ENCODE results near the gene BFSP1. TPM values are rescaled to one million over a fixed set of nuclear protein-coding genes. Genes with fewer than 3 reads are reported as not detected.
A peak's percentile ranks its signal among the peaks of the same experiment; 100 is the strongest.

The BFSP1 gene
- total and polyA plus RNA-seq, 4 donors = 1.8 to 3.1 (median 2.4) TPM

GRCh38 chr20:17541996-17542395 is 10.8 kb upstream of the BFSP1 start:
- DNase-seq (ENCODE audit: low read depth in 4 of 6, low spot score in 6 of 6) = no peak
- 90% methylated on average over 4 of the region's 5 CpGs for WGBS (ENCODE audit: insufficient coverage)
- Histone ChIP-seq H3K4me1 (ENCODE audit: control insufficient read depth, insufficient read depth, low read length) (no peaks in the 10 kb centered on the region), H3K36me3 (ENCODE audit: control insufficient read depth, insufficient read depth, low read length) (no peaks in the 10 kb centered on the region), H3K27ac (ENCODE audit: low read depth, low read length) (no peak overlapping the region), H3K4me3 (ENCODE audit: low read depth, low read length) (no peak overlapping the region), H3K27me3 (ENCODE audit: control insufficient read depth, insufficient read depth, low read length) (no peaks in the 10 kb centered on the region), H3K9me3 (ENCODE audit: control insufficient read depth, insufficient read depth, low read length) (no peaks in the 10 kb centered on the region)

GRCh38 chr20:17541596-17541995 is 10.4 kb upstream of the BFSP1 start:
- 100% methylated on average over 1 of the region's 3 CpGs for WGBS (ENCODE audit: insufficient coverage)
- H3K36me3 ChIP-seq (ENCODE audit: control insufficient read depth, insufficient read depth, low read length) = no peaks in the 10 kb centered on the region
- no peaks in the 10 kb centered on the region for H3K27me3 ChIP-seq (ENCODE audit: control insufficient read depth, insufficient read depth, low read length)
- no peak for DNase-seq (ENCODE audit: low read depth in 4 of 6, low spot score in 6 of 6)
- no peak overlapping the region for H3K4me3 ChIP-seq (ENCODE audit: low read depth, low read length)
- H3K27ac ChIP-seq (ENCODE audit: low read depth, low read length) = no peak overlapping the region
- no peaks in the 10 kb centered on the region for H3K9me3 ChIP-seq (ENCODE audit: control insufficient read depth, insufficient read depth, low read length)
- H3K4me1 ChIP-seq (ENCODE audit: control insufficient read depth, insufficient read depth, low read length) = no peaks in the 10 kb centered on the region

GRCh38 chr20:17538517-17539170 is 7.5 kb upstream of the BFSP1 start:
- Histone ChIP-seq H3K27ac (ENCODE audit: low read depth, low read length) (no peak overlapping the region), H3K4me1 (ENCODE audit: control insufficient read depth, insufficient read depth, low read length) (no peaks in the 10 kb centered on the region)
- 73% methylated on average over 4 of the region's 7 CpGs for WGBS (ENCODE audit: insufficient coverage)

GRCh38 chr20:17537959-17538358 is 6.8 kb upstream of the BFSP1 start:
- Histone ChIP-seq H3K36me3 (ENCODE audit: control insufficient read depth, insufficient read depth, low read length) (no peaks in the 10 kb centered on the region), H3K4me3 (ENCODE audit: low read depth, low read length) (no peak overlapping the region), H3K4me1 (ENCODE audit: control insufficient read depth, insufficient read depth, low read length) (peaks cover 4% of the 10 kb centered on the region), H3K27ac (ENCODE audit: low read depth, low read length) (no peak overlapping the region), H3K9me3 (ENCODE audit: control insufficient read depth, insufficient read depth, low read length) (no peaks in the 10 kb centered on the region), H3K27me3 (ENCODE audit: control insufficient read depth, insufficient read depth, low read length) (no peaks in the 10 kb centered on the region)
- WGBS (ENCODE audit: insufficient coverage) = 96% methylated on average over 2 of the region's 3 CpGs
- no peak for DNase-seq (ENCODE audit: low read depth in 4 of 6, low spot score in 6 of 6)

More at GRCh38 chr20:17538517-17539170, 7.5 kb upstream of the BFSP1 start:
- Histone ChIP-seq H3K27me3 (ENCODE audit: control insufficient read depth, insufficient read depth, low read length) (no peaks in the 10 kb centered on the region), H3K9me3 (ENCODE audit: control insufficient read depth, insufficient read depth, low read length) (no peaks in the 10 kb centered on the region), H3K36me3 (ENCODE audit: control insufficient read depth, insufficient read depth, low read length) (no peaks in the 10 kb centered on the region), H3K4me3 (ENCODE audit: low read depth, low read length) (no peak overlapping the region)
- DNase-seq (ENCODE audit: low read depth in 4 of 6, low spot score in 6 of 6) = no peak

- peak in 2 of 6 donors; percentile 77 to 83 for DNase-seq (ENCODE audit: low read depth in 4 of 6, low spot score in 6 of 6)
- no peak overlapping the region for H3K27ac ChIP-seq (ENCODE audit: low read depth, low read length)
- peaks cover 4% of the 10 kb centered on the region for H3K4me1 ChIP-seq (ENCODE audit: control insufficient read depth, insufficient read depth, low read length)
- no peak overlapping the region for H3K4me3 ChIP-seq (ENCODE audit: low read depth, low read length)
- 12% methylated on average over 3 of the region's 6 CpGs for WGBS (ENCODE audit: insufficient coverage)
- no peaks in the 10 kb centered on the region for H3K36me3 ChIP-seq (ENCODE audit: control insufficient read depth, insufficient read depth, low read length)
- no peaks in the 10 kb centered on the region for H3K9me3 ChIP-seq (ENCODE audit: control insufficient read depth, insufficient read depth, low read length)
- H3K27me3 ChIP-seq (ENCODE audit: control insufficient read depth, insufficient read depth, low read length) = no peaks in the 10 kb centered on the region
Measured at GRCh38 chr20:17536944-17537444, 5.8 kb upstream of the BFSP1 start.

GRCh38 chr20:17534077-17534476 is 2.9 kb upstream of the BFSP1 start:
- H3K4me3 ChIP-seq (ENCODE audit: low read depth, low read length) = no peak overlapping the region
- peaks cover 10% of the 10 kb centered on the region for H3K4me1 ChIP-seq (ENCODE audit: control insufficient read depth, insufficient read depth, low read length)
- 100% methylated on average over 3 of the region's 3 CpGs for WGBS (ENCODE audit: insufficient coverage)
- no peak for DNase-seq (ENCODE audit: low read depth in 4 of 6, low spot score in 6 of 6)
- no peaks in the 10 kb centered on the region for H3K9me3 ChIP-seq (ENCODE audit: control insufficient read depth, insufficient read depth, low read length)
- H3K27me3 ChIP-seq (ENCODE audit: control insufficient read depth, insufficient read depth, low read length) = peaks cover 2% of the 10 kb centered on the region
- no peak overlapping the region for H3K27ac ChIP-seq (ENCODE audit: low read depth, low read length)
- H3K36me3 ChIP-seq (ENCODE audit: control insufficient read depth, insufficient read depth, low read length) = no peaks in the 10 kb centered on the region

- Histone ChIP-seq H3K4me1 (ENCODE audit: control insufficient read depth, insufficient read depth, low read length) (peaks cover 10% of the 10 kb centered on the region), H3K4me3 (ENCODE audit: low read depth, low read length) (no peak overlapping the region), H3K36me3 (ENCODE audit: control insufficient read depth, insufficient read depth, low read length) (no peaks in the 10 kb centered on the region), H3K9me3 (ENCODE audit: control insufficient read depth, insufficient read depth, low read length) (no peaks in the 10 kb centered on the region), H3K27ac (ENCODE audit: low read depth, low read length) (no peak overlapping the region), H3K27me3 (ENCODE audit: control insufficient read depth, insufficient read depth, low read length) (peaks cover 2% of the 10 kb centered on the region)
- WGBS (ENCODE audit: insufficient coverage) = no CpG with 5 or more reads among the region's 1 CpG
- peak in 2 of 6 donors; percentile 40 to 70 for DNase-seq (ENCODE audit: low read depth in 4 of 6, low spot score in 6 of 6)
Measured at GRCh38 chr20:17533396-17533795, 2.2 kb upstream of the BFSP1 start.

GRCh38 chr20:17531665-17532025 is 466 bp upstream of the BFSP1 start:
- H3K36me3 ChIP-seq (ENCODE audit: control insufficient read depth, insufficient read depth, low read length) = no peaks in the 10 kb centered on the region
- DNase-seq (ENCODE audit: low read depth in 4 of 6, low spot score in 6 of 6) = no peak
- 13% methylated on average over 1 of the region's 5 CpGs for WGBS (ENCODE audit: insufficient coverage)
- H3K4me1 ChIP-seq (ENCODE audit: control insufficient read depth, insufficient read depth, low read length) = peaks cover 10% of the 10 kb centered on the region
- peak overlapping the region; percentile 38 for H3K4me3 ChIP-seq (ENCODE audit: low read depth, low read length)
- peaks cover 2% of the 10 kb centered on the region for H3K27me3 ChIP-seq (ENCODE audit: control insufficient read depth, insufficient read depth, low read length)
- H3K27ac ChIP-seq (ENCODE audit: low read depth, low read length) = no peak overlapping the region
- H3K9me3 ChIP-seq (ENCODE audit: control insufficient read depth, insufficient read depth, low read length) = no peaks in the 10 kb centered on the region

GRCh38 chr20:17530153-17530552 is 1.0 kb downstream of the BFSP1 start:
- H3K9me3 ChIP-seq (ENCODE audit: control insufficient read depth, insufficient read depth, low read length) = no peaks in the 10 kb centered on the region
- WGBS (ENCODE audit: insufficient coverage) = 87% methylated on average over 5 of the region's 7 CpGs
- H3K36me3 ChIP-seq (ENCODE audit: control insufficient read depth, insufficient read depth, low read length) = no peaks in the 10 kb centered on the region
- no peak overlapping the region for H3K4me3 ChIP-seq (ENCODE audit: low read depth, low read length)
- DNase-seq (ENCODE audit: low read depth in 4 of 6, low spot score in 6 of 6) = no peak
- H3K27ac ChIP-seq (ENCODE audit: low read depth, low read length) = no peak overlapping the region
- H3K27me3 ChIP-seq (ENCODE audit: control insufficient read depth, insufficient read depth, low read length) = peaks cover 2% of the 10 kb centered on the region
- peaks cover 10% of the 10 kb centered on the region for H3K4me1 ChIP-seq (ENCODE audit: control insufficient read depth, insufficient read depth, low read length)

- no peak overlapping the region for H3K27ac ChIP-seq (ENCODE audit: low read depth, low read length)
- no peaks in the 10 kb centered on the region for H3K9me3 ChIP-seq (ENCODE audit: control insufficient read depth, insufficient read depth, low read length)
- no peaks in the 10 kb centered on the region for H3K36me3 ChIP-seq (ENCODE audit: control insufficient read depth, insufficient read depth, low read length)
- peaks cover 10% of the 10 kb centered on the region for H3K4me1 ChIP-seq (ENCODE audit: control insufficient read depth, insufficient read depth, low read length)
- no peak for DNase-seq (ENCODE audit: low read depth in 4 of 6, low spot score in 6 of 6)
- peaks cover 2% of the 10 kb centered on the region for H3K27me3 ChIP-seq (ENCODE audit: control insufficient read depth, insufficient read depth, low read length)
- H3K4me3 ChIP-seq (ENCODE audit: low read depth, low read length) = no peak overlapping the region
Measured at GRCh38 chr20:17529586-17529985, 1.6 kb downstream of the BFSP1 start.

All from spinal cord (tissue), 10 donors.